ENCODE results near the gene POC5.

DNA sequence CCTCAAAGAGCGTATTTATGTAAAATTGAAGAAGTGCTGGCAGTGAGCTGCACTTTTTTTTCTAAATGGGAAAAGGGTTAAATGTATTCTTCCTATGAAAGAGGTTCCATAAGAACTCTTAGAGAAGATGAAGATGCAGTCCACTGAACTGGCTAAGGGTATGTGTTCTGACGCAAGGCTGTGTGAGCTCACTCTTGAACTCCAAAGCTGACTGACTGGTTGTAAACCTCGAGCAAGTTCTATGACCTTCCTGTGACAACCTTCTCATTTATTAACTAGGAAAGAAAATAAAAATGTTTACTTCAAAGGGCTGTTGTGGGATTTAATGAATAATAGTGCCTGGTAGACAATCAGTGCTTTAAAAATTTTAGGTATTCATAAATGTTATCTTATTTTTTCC is 46.7 kb downstream of the POC5 start:
- TF ChIP-seq, protein P1, sequence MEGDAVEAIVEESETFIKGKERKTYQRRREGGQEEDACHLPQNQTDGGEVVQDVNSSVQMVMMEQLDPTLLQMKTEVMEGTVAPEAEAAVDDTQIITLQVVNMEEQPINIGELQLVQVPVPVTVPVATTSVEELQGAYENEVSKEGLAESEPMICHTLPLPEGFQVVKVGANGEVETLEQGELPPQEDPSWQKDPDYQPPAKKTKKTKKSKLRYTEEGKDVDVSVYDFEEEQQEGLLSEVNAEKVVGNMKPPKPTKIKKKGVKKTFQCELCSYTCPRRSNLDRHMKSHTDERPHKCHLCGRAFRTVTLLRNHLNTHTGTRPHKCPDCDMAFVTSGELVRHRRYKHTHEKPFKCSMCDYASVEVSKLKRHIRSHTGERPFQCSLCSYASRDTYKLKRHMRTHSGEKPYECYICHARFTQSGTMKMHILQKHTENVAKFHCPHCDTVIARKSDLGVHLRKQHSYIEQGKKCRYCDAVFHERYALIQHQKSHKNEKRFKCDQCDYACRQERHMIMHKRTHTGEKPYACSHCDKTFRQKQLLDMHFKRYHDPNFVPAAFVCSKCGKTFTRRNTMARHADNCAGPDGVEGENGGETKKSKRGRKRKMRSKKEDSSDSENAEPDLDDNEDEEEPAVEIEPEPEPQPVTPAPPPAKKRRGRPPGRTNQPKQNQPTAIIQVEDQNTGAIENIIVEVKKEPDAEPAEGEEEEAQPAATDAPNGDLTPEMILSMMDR (IDR thresholded peaks at IDR 0.05; ENCODE audit: low read depth, low read length) = no peak
- TF ChIP-seq POLR2A (IDR thresholded peaks at IDR 0.05; ENCODE audit: extremely low read depth, insufficient read length) = no peak
- no peak for TF ChIP-seq MYC (IDR thresholded peaks at IDR 0.05; ENCODE audit: low read depth, low read length)

Data from NB4 (cell line).